CD4-positive, alpha-beta T cell treated with Interleukin-10 for 1 hour (primary cell): Measurements from ENCODE around the gene ALDH1B1.
"Not testable (repeated sequence)": the region's sequence is repeated elsewhere in the genome, so short reads cannot be mapped to it uniquely, and the experiment has no call there.

Experiments used
- DNase-seq: peaks from one replicate; pipeline ENCODE4 v3.0.0-alpha.2; 2020

ALDH1B1 gene

GRCh38 chr9:38388283-38389223, 3.9 kb upstream of the ALDH1B1 start:
- no peak for DNase-seq

- DNase-seq: no peak
These were observed 3.2 kb upstream of the ALDH1B1 start for GRCh38 chr9:38389313-38389712.

- DNase-seq: no peak
These were observed 2.1 kb upstream of the ALDH1B1 start for GRCh38 chr9:38390442-38390841.

- DNase-seq: no peak
These were observed 1.7 kb upstream of the ALDH1B1 start for GRCh38 chr9:38390851-38391250.

GRCh38 chr9:38391278-38392118, 1.0 kb upstream of the ALDH1B1 start:
- DNase-seq: no peak

- DNase-seq: peak; percentile 2
These were observed 760 bp downstream of the ALDH1B1 start for GRCh38 chr9:38393128-38393796.

- DNase-seq: no peak
These were observed 1.9 kb downstream of the ALDH1B1 start for GRCh38 chr9:38394416-38394815.

- DNase-seq: no peak
These were observed 3.3 kb downstream of the ALDH1B1 start for GRCh38 chr9:38395653-38396370.

- no peak for DNase-seq
These were observed 3.8 kb downstream of the ALDH1B1 start for GRCh38 chr9:38396371-38396671.

GRCh38 chr9:38399191-38399590, 6.7 kb downstream of the ALDH1B1 start:
- not testable (repeated sequence) for DNase-seq

GRCh38 chr9:38401994-38402393, 9.5 kb downstream of the ALDH1B1 start:
- DNase-seq: no peak

GRCh38 chr9:38404314-38404713, 11.8 kb downstream of the ALDH1B1 start:
- no peak for DNase-seq

GRCh38 chr9:38405785-38406184, 13.3 kb downstream of the ALDH1B1 start:
- no peak for DNase-seq

- no peak for DNase-seq
These were observed 14.1 kb downstream of the ALDH1B1 start for GRCh38 chr9:38406476-38407186.

- no peak for DNase-seq
These were observed 16.2 kb downstream of the ALDH1B1 start for GRCh38 chr9:38408719-38409118.

- DNase-seq: no peak
These were observed 20.2 kb downstream of the ALDH1B1 start for GRCh38 chr9:38412751-38413150.

GRCh38 chr9:38413283-38413682, 20.8 kb downstream of the ALDH1B1 start:
- DNase-seq: no peak

GRCh38 chr9:38414040-38414723, 21.7 kb downstream of the ALDH1B1 start:
- no peak for DNase-seq

- no peak for DNase-seq
These were observed 23.4 kb downstream of the ALDH1B1 start for GRCh38 chr9:38415856-38416255.

GRCh38 chr9:38416461-38416860, 24.0 kb downstream of the ALDH1B1 start:
- DNase-seq: no peak
